ENCODE results near the gene ACTN4.

The ACTN4 gene

GRCh38 chr19:38737921-38738737, 90.7 kb downstream of the ACTN4 start:
- H3K4me1 ChIP-seq = no peaks in the 10 kb centered on the region

DNA sequence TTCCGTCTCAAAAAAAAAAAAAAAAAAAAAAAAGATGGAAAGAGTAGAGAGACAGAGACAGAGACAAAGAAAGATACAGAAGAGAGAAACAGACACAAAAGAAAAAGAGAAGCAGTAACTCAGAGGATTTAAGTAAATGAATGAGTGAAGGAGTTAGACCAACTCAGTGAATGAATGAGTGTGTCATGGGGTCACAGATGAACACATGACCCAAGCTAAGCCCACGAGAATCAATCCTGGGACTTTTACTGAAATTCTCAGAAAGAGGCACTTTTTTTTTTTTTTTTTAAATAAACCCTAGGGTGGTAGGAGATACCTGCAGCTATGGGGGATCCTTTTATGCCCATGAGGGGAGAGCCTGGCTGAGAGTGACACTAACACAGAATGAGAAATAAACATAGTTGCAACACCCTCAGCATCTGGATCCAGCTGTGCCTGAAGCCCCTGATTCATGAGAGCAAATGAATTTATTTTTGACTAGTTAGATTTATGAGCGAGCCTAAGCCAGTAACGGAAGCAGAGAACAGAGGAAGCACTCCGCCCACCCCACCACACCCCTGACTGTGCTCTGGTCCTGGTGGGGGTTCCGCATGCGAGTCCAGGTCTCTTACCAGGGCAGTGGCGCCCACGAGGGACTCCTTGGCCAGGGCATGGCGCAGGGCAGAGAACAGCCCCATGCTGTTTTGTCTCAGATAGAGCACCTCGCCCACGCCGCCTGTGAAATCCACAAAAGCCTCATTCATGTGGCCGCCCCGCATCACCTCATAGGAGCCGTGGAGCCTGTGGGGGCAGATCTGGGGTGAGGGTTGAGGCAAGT, 92.2 kb downstream of the ACTN4 start:
- no peaks in the 10 kb centered on the region for H3K4me1 ChIP-seq
- TF ChIP-seq, protein P1, sequence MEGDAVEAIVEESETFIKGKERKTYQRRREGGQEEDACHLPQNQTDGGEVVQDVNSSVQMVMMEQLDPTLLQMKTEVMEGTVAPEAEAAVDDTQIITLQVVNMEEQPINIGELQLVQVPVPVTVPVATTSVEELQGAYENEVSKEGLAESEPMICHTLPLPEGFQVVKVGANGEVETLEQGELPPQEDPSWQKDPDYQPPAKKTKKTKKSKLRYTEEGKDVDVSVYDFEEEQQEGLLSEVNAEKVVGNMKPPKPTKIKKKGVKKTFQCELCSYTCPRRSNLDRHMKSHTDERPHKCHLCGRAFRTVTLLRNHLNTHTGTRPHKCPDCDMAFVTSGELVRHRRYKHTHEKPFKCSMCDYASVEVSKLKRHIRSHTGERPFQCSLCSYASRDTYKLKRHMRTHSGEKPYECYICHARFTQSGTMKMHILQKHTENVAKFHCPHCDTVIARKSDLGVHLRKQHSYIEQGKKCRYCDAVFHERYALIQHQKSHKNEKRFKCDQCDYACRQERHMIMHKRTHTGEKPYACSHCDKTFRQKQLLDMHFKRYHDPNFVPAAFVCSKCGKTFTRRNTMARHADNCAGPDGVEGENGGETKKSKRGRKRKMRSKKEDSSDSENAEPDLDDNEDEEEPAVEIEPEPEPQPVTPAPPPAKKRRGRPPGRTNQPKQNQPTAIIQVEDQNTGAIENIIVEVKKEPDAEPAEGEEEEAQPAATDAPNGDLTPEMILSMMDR (IDR thresholded peaks at IDR 0.05; ENCODE audit: low read depth, low read length) = no peak
- H3K27me3 ChIP-seq = no peaks in the 10 kb centered on the region
- H3K4me3 ChIP-seq (ENCODE audit: low read depth, low read length) = no peak overlapping the region
- no peaks in the 10 kb centered on the region for H3K9me3 ChIP-seq
- DNase-seq = no peak
- no peaks in the 10 kb centered on the region for H3K36me3 ChIP-seq

More at GRCh38 chr19:38737921-38738737, 90.7 kb downstream of the ACTN4 start:
- Histone ChIP-seq H3K4me3 (ENCODE audit: low read depth, low read length) (no peak overlapping the region), H3K9me3 (no peaks in the 10 kb centered on the region), H3K36me3 (no peaks in the 10 kb centered on the region), H3K27me3 (no peaks in the 10 kb centered on the region)
- TF ChIP-seq, protein P1 (IDR thresholded peaks at IDR 0.05; ENCODE audit: low read depth, low read length) = no peak
- DNase-seq = no peak

DNA sequence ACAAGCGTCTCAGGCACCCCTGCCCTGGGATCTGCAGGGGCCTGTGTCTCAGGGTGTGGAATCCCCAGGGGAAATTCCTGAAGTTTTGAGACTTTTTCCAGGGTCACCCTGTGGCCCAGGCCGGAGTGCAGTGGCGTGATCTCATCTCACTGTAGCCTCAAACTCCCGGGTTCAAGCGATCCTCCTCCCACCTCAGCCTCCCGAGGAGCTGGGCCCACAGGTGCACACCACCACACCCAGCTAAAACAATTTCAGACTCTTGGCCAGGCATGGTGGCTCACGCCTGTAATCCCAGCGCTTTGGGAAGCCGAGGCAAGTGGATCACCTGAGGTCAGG, 92.8 kb downstream of the ACTN4 start:
- Histone ChIP-seq H3K4me3 (ENCODE audit: low read depth, low read length) (no peak overlapping the region), H3K27me3 (no peaks in the 10 kb centered on the region), H3K4me1 (no peaks in the 10 kb centered on the region), H3K9me3 (no peaks in the 10 kb centered on the region), H3K36me3 (no peaks in the 10 kb centered on the region)
- TF ChIP-seq, protein P1 (IDR thresholded peaks at IDR 0.05; ENCODE audit: low read depth, low read length) = no peak
- DNase-seq = no peak

GRCh38 chr19:38740932-38741331, 93.5 kb downstream of the ACTN4 start:
- Histone ChIP-seq H3K4me3 (ENCODE audit: low read depth, low read length) (no peak overlapping the region), H3K9me3 (no peaks in the 10 kb centered on the region), H3K36me3 (no peaks in the 10 kb centered on the region), H3K27me3 (no peaks in the 10 kb centered on the region), H3K4me1 (no peaks in the 10 kb centered on the region)
- DNase-seq = no peak
- TF ChIP-seq, protein P1 (IDR thresholded peaks at IDR 0.05; ENCODE audit: low read depth, low read length) = no peak

DNA sequence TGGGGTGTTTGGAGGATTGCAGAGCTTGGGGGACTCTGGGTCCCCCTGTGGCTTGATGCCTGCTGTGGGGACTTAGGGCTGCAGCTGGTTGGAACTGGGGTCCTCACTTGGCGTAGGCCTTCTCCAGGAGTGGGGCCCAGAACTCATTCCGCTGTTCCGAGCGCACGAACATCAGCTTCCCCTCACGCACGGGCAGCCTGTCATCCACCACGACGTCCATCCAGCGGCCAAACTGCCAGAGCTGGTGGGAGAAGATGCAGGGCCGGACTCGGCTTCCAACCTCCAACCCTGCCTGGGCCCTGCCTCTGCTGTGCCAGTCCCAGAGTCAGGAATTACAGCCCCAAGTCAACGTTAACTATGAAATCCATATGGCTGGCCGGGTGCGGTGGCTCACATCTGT, 94.2 kb downstream of the ACTN4 start:
- Histone ChIP-seq H3K9me3 (no peaks in the 10 kb centered on the region), H3K27me3 (no peaks in the 10 kb centered on the region), H3K36me3 (no peaks in the 10 kb centered on the region), H3K4me1 (no peaks in the 10 kb centered on the region), H3K4me3 (ENCODE audit: low read depth, low read length) (no peak overlapping the region)
- TF ChIP-seq, protein P1 (IDR thresholded peaks at IDR 0.05; ENCODE audit: low read depth, low read length) = no peak
- DNase-seq = no peak

GRCh38 chr19:38742296-38742695, 94.8 kb downstream of the ACTN4 start:
- Histone ChIP-seq H3K4me3 (ENCODE audit: low read depth, low read length) (no peak overlapping the region), H3K27me3 (no peaks in the 10 kb centered on the region), H3K9me3 (no peaks in the 10 kb centered on the region), H3K36me3 (no peaks in the 10 kb centered on the region), H3K4me1 (no peaks in the 10 kb centered on the region)
- no peak for DNase-seq
- TF ChIP-seq, protein P1 (IDR thresholded peaks at IDR 0.05; ENCODE audit: low read depth, low read length) = no peak

Measured in BE2C (cell line).